Natural killer cell (primary cell): ENCODE results near the gene DGKE. TPM values are rescaled to one million over a fixed set of nuclear protein-coding genes. Genes with fewer than 3 reads are reported as not detected.
A peak's percentile ranks its signal among the peaks of the same experiment; 100 is the strongest.

ENCODE experiments used
- ATAC-seq, 3 donors: fragments of 150-1000 bp in 2 of 3; fragments of 200-7000 bp in 1 of 3; cut with Tn5 transposase; 1 replicate in 1 of 3; 2 replicates in 2 of 3; pipeline ENCODE4 v1.10.0; 2021; ENCODE audit warnings: mild to moderate bottlenecking in 2 of 3, moderate library complexity in 2 of 3
- DNase-seq, 2 donors: peaks; one replicate each; pipeline versions ENCODE4 v3.0.0 to v3.0.0-alpha.2; 2013 to 2021; ENCODE audit warnings: mixed read lengths in 1 of 2
- H3K27ac ChIP-seq: one replicate; pipeline ENCODE4 v1.5.1; 2013; ENCODE audit warnings: mild to moderate bottlenecking, low read length
- H3K27me3 ChIP-seq: one replicate; pipeline ENCODE4 v1.6.1; 2013; ENCODE audit warnings: low read length; ENCODE audit not compliant: control insufficient read depth, insufficient read depth
- H3K36me3 ChIP-seq: one replicate; pipeline ENCODE4 v1.6.1; 2013; ENCODE audit warnings: low read length; ENCODE audit not compliant: control insufficient read depth, insufficient read depth
- H3K4me1 ChIP-seq: one replicate; pipeline ENCODE4 v1.6.1; 2013; ENCODE audit warnings: low read length; ENCODE audit not compliant: control insufficient read depth, insufficient read depth
- H3K4me3 ChIP-seq: one replicate; pipeline ENCODE4 v1.5.1; 2013; ENCODE audit warnings: low read length
- H3K9me3 ChIP-seq: one replicate; pipeline ENCODE4 v1.6.1; 2013; ENCODE audit warnings: low read length; ENCODE audit not compliant: control insufficient read depth, insufficient read depth
- H3K27ac Mint-ChIP-seq, 2 donors: one replicate each; pipeline ENCODE4 v1.8.0; 2022; ENCODE audit warnings: mild to moderate bottlenecking in 2 of 2, mixed read lengths in 2 of 2, moderate library complexity in 1 of 2
- H3K27me3 Mint-ChIP-seq, 2 donors: one replicate each; pipeline ENCODE4 v1.8.0; 2022; ENCODE audit warnings: low read depth in 2 of 2, mixed read lengths in 2 of 2
- H3K36me3 Mint-ChIP-seq: one replicate; pipeline ENCODE4 v1.8.0; 2022; ENCODE audit warnings: mixed read lengths
- H3K4me1 Mint-ChIP-seq, 2 donors: one replicate each; pipeline ENCODE4 v1.8.0; 2022; ENCODE audit warnings: mixed read lengths in 2 of 2
- H3K4me3 Mint-ChIP-seq: one replicate; pipeline ENCODE4 v1.8.0; 2022; ENCODE audit warnings: mild to moderate bottlenecking, moderate library complexity, mixed read lengths
- H3K9me3 Mint-ChIP-seq, 2 donors: one replicate each; pipeline ENCODE4 v1.8.0; 2022; ENCODE audit warnings: mixed read lengths in 2 of 2
- WGBS: methylation state at CpG from one replicate; pipeline ENCODE4 v1.1.7; 2013; ENCODE audit warnings: missing lambda C conversion rate; ENCODE audit not compliant: insufficient coverage; 5-methylcytosine and 5-hydroxymethylcytosine counted together
- intact Hi-C: fragments of 100-400 bp; cut with micrococcal nuclease; formaldehyde crosslinking; loops from one replicate; pipeline ENCODE4 v1.14.2; 2022
- total RNA-seq, 4 donors: library from RNA; stranded (reverse); fragments of 120-200 nt in 1 of 4; gene quantifications; one replicate each; pipeline versions ENCODE4 v1.2.3 to v1.2.4, GENCODE V29; 2013 to 2022
- TF ChIP-seq, protein P1 (sequence below): fragments of 200-600 bp; IDR thresholded peaks from one replicate; pipeline ENCODE4 v1.8.0; 2022; ENCODE audit warnings: antibody characterized with exemption

DGKE gene
- total RNA-seq, 3 donors from 2014 or later (not counting 1 experiment from before 2014, with no cell fraction given), result 19.3 to 31.0 (median 29.5) TPM

DNA sequence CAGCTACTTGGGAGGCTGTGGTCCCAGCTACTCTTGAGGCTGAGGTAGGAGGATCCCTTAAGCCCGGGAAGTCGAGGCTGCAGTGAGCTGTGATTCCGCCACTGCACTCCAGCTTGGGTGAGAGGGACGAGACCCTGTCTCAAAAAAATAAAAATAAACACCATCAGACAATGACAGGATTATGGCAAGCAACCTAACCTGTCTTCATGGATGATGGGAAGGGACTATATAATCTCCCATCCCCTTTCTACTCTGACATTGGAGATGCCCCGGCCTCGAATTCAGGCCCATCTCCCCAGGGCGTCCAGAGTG, 79.0 kb downstream of the DGKE start:
- H3K27ac ChIP-seq, result no peak overlapping the region
- H3K9me3 Mint-ChIP-seq, result no peaks in the 10 kb centered on the region
- no peaks in the 10 kb centered on the region for H3K36me3 ChIP-seq
- TF ChIP-seq, protein P1, sequence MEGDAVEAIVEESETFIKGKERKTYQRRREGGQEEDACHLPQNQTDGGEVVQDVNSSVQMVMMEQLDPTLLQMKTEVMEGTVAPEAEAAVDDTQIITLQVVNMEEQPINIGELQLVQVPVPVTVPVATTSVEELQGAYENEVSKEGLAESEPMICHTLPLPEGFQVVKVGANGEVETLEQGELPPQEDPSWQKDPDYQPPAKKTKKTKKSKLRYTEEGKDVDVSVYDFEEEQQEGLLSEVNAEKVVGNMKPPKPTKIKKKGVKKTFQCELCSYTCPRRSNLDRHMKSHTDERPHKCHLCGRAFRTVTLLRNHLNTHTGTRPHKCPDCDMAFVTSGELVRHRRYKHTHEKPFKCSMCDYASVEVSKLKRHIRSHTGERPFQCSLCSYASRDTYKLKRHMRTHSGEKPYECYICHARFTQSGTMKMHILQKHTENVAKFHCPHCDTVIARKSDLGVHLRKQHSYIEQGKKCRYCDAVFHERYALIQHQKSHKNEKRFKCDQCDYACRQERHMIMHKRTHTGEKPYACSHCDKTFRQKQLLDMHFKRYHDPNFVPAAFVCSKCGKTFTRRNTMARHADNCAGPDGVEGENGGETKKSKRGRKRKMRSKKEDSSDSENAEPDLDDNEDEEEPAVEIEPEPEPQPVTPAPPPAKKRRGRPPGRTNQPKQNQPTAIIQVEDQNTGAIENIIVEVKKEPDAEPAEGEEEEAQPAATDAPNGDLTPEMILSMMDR, result no peak
- H3K4me3 Mint-ChIP-seq, result peak overlapping the region; percentile 88
- H3K27me3 ChIP-seq, result no peaks in the 10 kb centered on the region
- 15% methylated on average over 5 of the region's 7 CpGs for WGBS
- H3K4me1 Mint-ChIP-seq, result peaks cover 48 to 65% of the 10 kb centered on the region in 2 donors
- H3K27me3 Mint-ChIP-seq, result no peaks in the 10 kb centered on the region
- H3K36me3 Mint-ChIP-seq, result no peaks in the 10 kb centered on the region
- H3K4me1 ChIP-seq, result peaks cover 63% of the 10 kb centered on the region
- no peak for DNase-seq
- peak overlapping the region; percentile 95 for H3K4me3 ChIP-seq
- H3K9me3 ChIP-seq, result no peaks in the 10 kb centered on the region
- no peak for ATAC-seq
- peak overlapping the region; percentile 77 to 81 for H3K27ac Mint-ChIP-seq
- intact Hi-C loops, result no loop called here

DNA sequence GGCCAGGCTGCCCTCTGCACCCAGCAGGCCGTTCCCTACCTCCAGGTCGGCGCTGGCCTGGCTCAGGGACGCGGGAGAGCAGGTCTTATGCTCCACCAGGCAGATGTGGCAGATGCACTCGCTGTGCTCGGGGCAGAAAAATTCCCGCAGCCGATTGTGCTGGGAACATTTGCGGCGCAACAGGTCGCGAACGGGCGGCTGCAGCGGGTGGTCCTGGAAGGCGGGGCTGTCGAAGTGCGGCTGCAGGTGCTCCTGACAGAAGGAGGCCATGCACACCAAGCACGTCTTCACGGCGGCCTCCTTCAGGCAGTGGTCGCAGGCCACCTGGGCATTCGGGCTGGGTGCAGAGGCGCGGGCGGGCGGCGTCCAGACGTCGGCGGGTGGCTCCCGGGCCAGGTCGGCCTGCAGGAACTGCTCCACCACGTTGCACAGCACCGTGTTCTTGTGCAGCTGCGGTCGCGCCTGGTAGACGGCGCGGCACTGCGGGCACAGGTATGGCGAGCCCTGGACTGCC, 79.5 kb downstream of the DGKE start:
- no peaks in the 10 kb centered on the region for H3K9me3 Mint-ChIP-seq
- H3K4me1 ChIP-seq, result peaks cover 59% of the 10 kb centered on the region
- DNase-seq (no peak), ATAC-seq (peak; percentile 57 to 70 (median 66))
- TF ChIP-seq, protein P1, result no peak
- H3K27ac ChIP-seq, result peak overlapping the region; percentile 76
- intact Hi-C loops, result no loop called here
- H3K36me3 Mint-ChIP-seq, result no peaks in the 10 kb centered on the region
- H3K9me3 ChIP-seq, result no peaks in the 10 kb centered on the region
- peak overlapping the region; percentile 88 for H3K4me3 Mint-ChIP-seq
- peak overlapping the region; percentile 95 for H3K4me3 ChIP-seq
- peaks cover 43 to 60% of the 10 kb centered on the region in 2 donors for H3K4me1 Mint-ChIP-seq
- WGBS, result under 1% methylated on average over 44 of the region's 44 CpGs
- H3K27ac Mint-ChIP-seq, result peak overlapping the region; percentile 77 to 81
- no peaks in the 10 kb centered on the region for H3K27me3 Mint-ChIP-seq
- no peaks in the 10 kb centered on the region for H3K36me3 ChIP-seq
- no peaks in the 10 kb centered on the region for H3K27me3 ChIP-seq

DNA sequence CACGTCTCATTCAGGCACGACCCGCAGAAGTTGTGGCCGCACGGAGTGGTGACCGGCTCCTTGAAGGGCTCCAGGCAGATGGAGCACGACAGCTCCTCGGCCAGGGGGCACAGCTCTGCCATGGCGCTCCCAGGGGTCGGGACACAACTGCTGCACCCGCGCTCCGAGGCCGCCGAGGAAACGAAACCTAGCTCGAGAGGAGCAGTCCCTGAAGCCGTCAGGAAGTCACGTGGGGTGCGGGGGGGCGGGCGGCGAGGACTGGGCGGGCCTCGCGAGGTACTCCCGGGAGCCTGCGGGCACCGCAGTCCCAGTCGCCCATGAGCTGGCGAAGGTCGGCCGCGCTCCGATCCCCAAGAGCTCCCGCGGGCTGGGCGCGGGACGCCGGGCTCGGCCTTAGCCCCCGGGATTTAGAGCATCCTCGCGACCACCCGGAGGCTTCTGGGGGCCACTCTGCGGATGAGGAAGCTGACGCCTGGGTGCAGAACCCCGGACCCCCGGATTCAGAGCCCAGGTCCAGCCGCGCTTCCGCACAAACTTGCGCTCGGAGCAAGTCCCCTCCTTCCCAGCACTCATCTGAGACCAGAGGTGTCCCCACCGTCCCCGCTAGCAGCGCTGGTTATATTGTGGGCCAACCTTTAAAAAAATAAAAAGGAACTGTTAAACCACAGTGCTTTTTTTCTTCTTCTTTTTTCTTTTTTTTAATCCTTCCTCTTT, 80.1 kb downstream of the DGKE start, which contains the start of gene TRIM25:
Gene TRIM25, minus strand, starts transcription at position 183 of the 714 bp plus-strand sequence. Its CDS starts 61 bp downstream, at position 122.
- Histone ChIP-seq H3K9me3 (no peaks in the 10 kb centered on the region), H3K4me3 (peak within 1 kb of the TSS; percentile 95), H3K27ac (peak within 1 kb of the TSS; percentile 76), H3K27me3 (no peaks in the 10 kb centered on the region), H3K4me1 (peaks cover 53% of the 10 kb centered on the region), H3K36me3 (no peaks in the 10 kb centered on the region)
- under 1% methylated on average over 58 of the region's 58 CpGs for WGBS
- Mint-ChIP-seq H3K4me1 (peaks cover 37 to 54% of the 10 kb centered on the region in 2 donors), H3K4me3 (peak within 1 kb of the TSS; percentile 88), H3K36me3 (no peaks in the 10 kb centered on the region), H3K27me3 (no peaks in the 10 kb centered on the region), H3K9me3 (no peaks in the 10 kb centered on the region), H3K27ac (peak within 1 kb of the TSS; percentile 77 to 81)
- DNase-seq (peak; percentile 69 to 92), ATAC-seq (peak; percentile 86 to 93 (median 92))
- intact Hi-C loops, result no loop called here
- TF ChIP-seq, protein P1, result no peak
